ENCODE measurements around the gene SSBP2. TPM values are rescaled to one million over a fixed set of nuclear protein-coding genes. Genes with fewer than 3 reads are reported as not detected.
"Not testable (repeated sequence)": the region's sequence is repeated elsewhere in the genome, so short reads cannot be mapped to it uniquely, and the experiment has no call there.

The SSBP2 gene
- polyA plus RNA-seq, 3 donors from 2014 or later = 28.4 to 90.8 (median 34.2) TPM

- H3K27ac Mint-ChIP-seq = no peak overlapping the region
- no peak for DNase-seq
- H3K9me3 Mint-ChIP-seq = peaks cover 0 to 2% (median 0%) of the 10 kb centered on the region in 6 donors
- peaks cover 10 to 17% (median 14%) of the 10 kb centered on the region in 3 donors for H3K36me3 Mint-ChIP-seq
- H3K27me3 Mint-ChIP-seq (ENCODE audit: low read depth in 3 of 3) = no peaks in the 10 kb centered on the region
- no peak overlapping the region for H3K4me3 Mint-ChIP-seq
- H3K4me1 Mint-ChIP-seq = no peaks in the 10 kb centered on the region
Observed at GRCh38 chr5:81609810-81610375, 141.0 kb downstream of the SSBP2 start.

- H3K27me3 Mint-ChIP-seq (ENCODE audit: low read depth in 3 of 3) = no peaks in the 10 kb centered on the region
Observed at GRCh38 chr5:81608976-81609375, 141.9 kb downstream of the SSBP2 start.

GRCh38 chr5:81607693-81608092, 143.2 kb downstream of the SSBP2 start:
- Mint-ChIP-seq H3K36me3 (peaks cover 0 to 10% (median 6%) of the 10 kb centered on the region in 3 donors), H3K27me3 (ENCODE audit: low read depth in 3 of 3) (no peaks in the 10 kb centered on the region), H3K4me1 (peaks cover 0 to 2% of the 10 kb centered on the region in 2 donors), H3K4me3 (no peak overlapping the region), H3K27ac (no peak overlapping the region), H3K9me3 (peaks cover 0 to 2% (median 0%) of the 10 kb centered on the region in 6 donors)
- no peak for DNase-seq

More at GRCh38 chr5:81608976-81609375, 141.9 kb downstream of the SSBP2 start:
- Mint-ChIP-seq H3K4me3 (no peak overlapping the region), H3K4me1 (peaks cover 0 to 2% of the 10 kb centered on the region in 2 donors), H3K27ac (no peak overlapping the region), H3K36me3 (peaks cover 7 to 11% (median 10%) of the 10 kb centered on the region in 3 donors), H3K9me3 (peaks cover 0 to 2% (median 0%) of the 10 kb centered on the region in 6 donors)
- no peak for DNase-seq

GRCh38 chr5:81606150-81606549, 144.7 kb downstream of the SSBP2 start:
- H3K9me3 Mint-ChIP-seq = peaks cover 0 to 2% (median 0%) of the 10 kb centered on the region in 6 donors
- H3K4me1 Mint-ChIP-seq = peaks cover 0 to 2% of the 10 kb centered on the region in 2 donors
- no peak overlapping the region for H3K27ac Mint-ChIP-seq
- H3K36me3 Mint-ChIP-seq = peaks cover 0 to 10% (median 7%) of the 10 kb centered on the region in 3 donors
- no peaks in the 10 kb centered on the region for H3K27me3 Mint-ChIP-seq (ENCODE audit: low read depth in 3 of 3)
- no peak for DNase-seq
- no peak overlapping the region for H3K4me3 Mint-ChIP-seq

GRCh38 chr5:81605299-81605698, 145.6 kb downstream of the SSBP2 start:
- H3K27ac Mint-ChIP-seq = no peak overlapping the region
- peaks cover 0 to 1% (median 0%) of the 10 kb centered on the region in 6 donors for H3K9me3 Mint-ChIP-seq
- H3K36me3 Mint-ChIP-seq = peaks cover 0 to 10% (median 9%) of the 10 kb centered on the region in 3 donors
- H3K27me3 Mint-ChIP-seq (ENCODE audit: low read depth in 3 of 3) = no peaks in the 10 kb centered on the region
- peaks cover 0 to 2% of the 10 kb centered on the region in 2 donors for H3K4me1 Mint-ChIP-seq
- H3K4me3 Mint-ChIP-seq = no peak overlapping the region
- no peak for DNase-seq

GRCh38 chr5:81604193-81604592, 146.7 kb downstream of the SSBP2 start:
- Mint-ChIP-seq H3K27me3 (ENCODE audit: low read depth in 3 of 3) (no peaks in the 10 kb centered on the region), H3K4me3 (no peak overlapping the region), H3K9me3 (no peaks in the 10 kb centered on the region), H3K4me1 (peaks cover 0 to 2% of the 10 kb centered on the region in 2 donors), H3K27ac (no peak overlapping the region), H3K36me3 (peaks cover 0 to 9% (median 3%) of the 10 kb centered on the region in 3 donors)
- DNase-seq = no peak

- Mint-ChIP-seq H3K27ac (no peak overlapping the region), H3K4me3 (no peak overlapping the region), H3K36me3 (peaks cover 0 to 9% (median 0%) of the 10 kb centered on the region in 3 donors), H3K4me1 (peaks cover 0 to 2% of the 10 kb centered on the region in 2 donors), H3K27me3 (ENCODE audit: low read depth in 3 of 3) (peaks cover 0 to 2% (median 0%) of the 10 kb centered on the region in 3 donors), H3K9me3 (peaks cover 0 to 6% (median 1%) of the 10 kb centered on the region in 6 donors)
- no peak for DNase-seq
Observed at GRCh38 chr5:81601919-81602318, 149.0 kb downstream of the SSBP2 start.

GRCh38 chr5:81592085-81592484, 158.8 kb downstream of the SSBP2 start:
- peaks cover 2 to 21% of the 10 kb centered on the region in 2 donors for H3K4me1 Mint-ChIP-seq
- peaks cover 8 to 19% (median 13%) of the 10 kb centered on the region in 6 donors for H3K9me3 Mint-ChIP-seq
- H3K4me3 Mint-ChIP-seq; DNase-seq; H3K27me3 Mint-ChIP-seq (ENCODE audit: low read depth in 3 of 3); H3K27ac Mint-ChIP-seq: not testable (repeated sequence)
- peaks cover 8 to 21% (median 14%) of the 10 kb centered on the region in 3 donors for H3K36me3 Mint-ChIP-seq

- Mint-ChIP-seq H3K27me3 (ENCODE audit: low read depth in 3 of 3) (peaks cover 0 to 2% (median 0%) of the 10 kb centered on the region in 3 donors), H3K4me3 (peak overlapping the region in 2 of 5 donors; percentile 33 to 47), H3K27ac (peak overlapping the region in 2 of 6 donors; percentile 42 to 64), H3K4me1 (peaks cover 2 to 21% of the 10 kb centered on the region in 2 donors), H3K36me3 (peaks cover 8 to 19% (median 10%) of the 10 kb centered on the region in 3 donors), H3K9me3 (peaks cover 8 to 19% (median 11%) of the 10 kb centered on the region in 6 donors)
- DNase-seq = no peak
Observed at GRCh38 chr5:81590498-81591384, 160.2 kb downstream of the SSBP2 start.

- Mint-ChIP-seq H3K27ac (peak overlapping the region in 3 of 6 donors; percentile 12 to 65 (median 50)), H3K4me3 (peak overlapping the region in 1 of 5 donors; percentile 52)
Observed at GRCh38 chr5:81579262-81579924, 171.5 kb downstream of the SSBP2 start.

GRCh38 chr5:81577091-81577490, 173.8 kb downstream of the SSBP2 start:
- Mint-ChIP-seq H3K9me3 (no peaks in the 10 kb centered on the region), H3K4me1 (peaks cover 10 to 23% of the 10 kb centered on the region in 2 donors), H3K27me3 (ENCODE audit: low read depth in 3 of 3) (no peaks in the 10 kb centered on the region), H3K36me3 (peaks cover 0 to 10% (median 6%) of the 10 kb centered on the region in 3 donors), H3K4me3 (no peak overlapping the region), H3K27ac (no peak overlapping the region)
- DNase-seq = no peak

More at GRCh38 chr5:81579262-81579924, 171.5 kb downstream of the SSBP2 start:
- no peak for DNase-seq
- H3K9me3 Mint-ChIP-seq = no peaks in the 10 kb centered on the region
- peaks cover 0 to 6% (median 3%) of the 10 kb centered on the region in 3 donors for H3K36me3 Mint-ChIP-seq
- peaks cover 10 to 17% of the 10 kb centered on the region in 2 donors for H3K4me1 Mint-ChIP-seq
- H3K27me3 Mint-ChIP-seq (ENCODE audit: low read depth in 3 of 3) = no peaks in the 10 kb centered on the region

GRCh38 chr5:81575924-81576323, 175.0 kb downstream of the SSBP2 start:
- no peak overlapping the region for H3K27ac Mint-ChIP-seq
- no peak overlapping the region for H3K4me3 Mint-ChIP-seq
- H3K27me3 Mint-ChIP-seq (ENCODE audit: low read depth in 3 of 3) = no peaks in the 10 kb centered on the region
- peaks cover 10 to 24% of the 10 kb centered on the region in 2 donors for H3K4me1 Mint-ChIP-seq
- DNase-seq = no peak
- no peaks in the 10 kb centered on the region for H3K9me3 Mint-ChIP-seq
- H3K36me3 Mint-ChIP-seq = peaks cover 0 to 10% (median 6%) of the 10 kb centered on the region in 3 donors

GRCh38 chr5:81572201-81572600, 178.7 kb downstream of the SSBP2 start:
- Mint-ChIP-seq H3K4me3 (no peak overlapping the region), H3K4me1 (peaks cover 0 to 7% of the 10 kb centered on the region in 2 donors), H3K9me3 (peaks cover 0 to 2% (median 0%) of the 10 kb centered on the region in 6 donors), H3K36me3 (peaks cover 0 to 19% (median 18%) of the 10 kb centered on the region in 3 donors), H3K27me3 (ENCODE audit: low read depth in 3 of 3) (peaks cover 0 to 6% (median 0%) of the 10 kb centered on the region in 3 donors), H3K27ac (no peak overlapping the region)
- no peak for DNase-seq

Data from immature natural killer cell (primary cell).